H1 (cell line): ENCODE measurements around the gene ZNF689. TPM values are rescaled to one million over a fixed set of nuclear protein-coding genes. Genes with fewer than 3 reads are reported as not detected.

ENCODE experiments used
- SP2 ChIP-seq: IDR thresholded peaks from 2 replicates; pipeline ENCODE4 v1.6.1; 2012; ENCODE audit warnings: mild to moderate bottlenecking, low read length, inconsistent platforms
- polyA plus RNA-seq, 7 experiments: library from polyadenylated mRNA; depleted of rRNA in 3 of 7; stranded (reverse) in 5 of 7; unstranded in 2 of 7; fragments of >200 nt in 5 of 7; fragments of 200-250 nt in 2 of 7; gene quantifications; 1 replicate in 5 of 7; 2 replicates in 1 of 7; 4 replicates in 1 of 7; pipeline versions ENCODE4 v1.2.1 to v1.2.3, GENCODE V29; 2011 to 2013; ENCODE audit warnings: missing spikeins in 2 of 7, mixed read lengths in 2 of 7
- total RNA-seq: library from RNA; stranded (reverse); fragmentation: NEBNext Ultra II Directional; extraction: Animal tissue kit (Norgen Biotek cat#: 25700); gene quantifications from 2 replicates; pipeline ENCODE4 v1.2.1, GENCODE V29; 2021

The ZNF689 gene
- total and polyA plus RNA-seq, 2 of the 8 experiments (the other 6 are each of a cell fraction or from before 2014, with no cell fraction given), result 14.3 to 15.3 TPM

DNA sequence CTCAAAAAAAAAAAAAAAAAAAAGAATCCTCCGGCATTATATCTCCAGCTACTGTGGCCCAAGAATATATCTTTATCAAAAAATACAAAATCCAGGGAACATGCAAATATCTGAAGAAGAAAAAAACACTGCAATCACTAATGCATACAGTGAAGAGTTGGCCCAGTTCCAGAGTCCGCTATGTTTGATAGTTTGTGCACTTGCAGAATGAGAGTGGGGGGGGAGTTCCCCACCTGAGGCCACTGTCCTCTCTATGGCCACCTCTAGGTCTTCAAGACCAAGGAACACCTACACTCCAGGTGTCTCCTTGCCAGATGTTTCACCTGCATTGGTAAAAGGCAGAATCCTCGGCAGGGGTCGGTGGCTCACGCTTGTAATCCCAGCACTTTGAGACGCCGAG is 28.7 kb downstream of the ZNF689 start (continued):
- TF ChIP-seq SP2, result no peak
